CD4-positive, alpha-beta T cell treated with Interleukin-2 at 100 ng/mL for 4 hours (primary cell): ENCODE measurements around the gene KRT17.
"Not testable (repeated sequence)": the region's sequence is repeated elsewhere in the genome, so short reads cannot be mapped to it uniquely, and the experiment has no call there.

Source experiments
- DNase-seq: peaks from one replicate; pipeline ENCODE4 v3.0.0-alpha.2; 2020; ENCODE audit warnings: low spot score

The KRT17 gene

GRCh38 chr17:41619927-41620582, 4.3 kb downstream of the KRT17 start:
- DNase-seq, result not testable (repeated sequence)

DNA sequence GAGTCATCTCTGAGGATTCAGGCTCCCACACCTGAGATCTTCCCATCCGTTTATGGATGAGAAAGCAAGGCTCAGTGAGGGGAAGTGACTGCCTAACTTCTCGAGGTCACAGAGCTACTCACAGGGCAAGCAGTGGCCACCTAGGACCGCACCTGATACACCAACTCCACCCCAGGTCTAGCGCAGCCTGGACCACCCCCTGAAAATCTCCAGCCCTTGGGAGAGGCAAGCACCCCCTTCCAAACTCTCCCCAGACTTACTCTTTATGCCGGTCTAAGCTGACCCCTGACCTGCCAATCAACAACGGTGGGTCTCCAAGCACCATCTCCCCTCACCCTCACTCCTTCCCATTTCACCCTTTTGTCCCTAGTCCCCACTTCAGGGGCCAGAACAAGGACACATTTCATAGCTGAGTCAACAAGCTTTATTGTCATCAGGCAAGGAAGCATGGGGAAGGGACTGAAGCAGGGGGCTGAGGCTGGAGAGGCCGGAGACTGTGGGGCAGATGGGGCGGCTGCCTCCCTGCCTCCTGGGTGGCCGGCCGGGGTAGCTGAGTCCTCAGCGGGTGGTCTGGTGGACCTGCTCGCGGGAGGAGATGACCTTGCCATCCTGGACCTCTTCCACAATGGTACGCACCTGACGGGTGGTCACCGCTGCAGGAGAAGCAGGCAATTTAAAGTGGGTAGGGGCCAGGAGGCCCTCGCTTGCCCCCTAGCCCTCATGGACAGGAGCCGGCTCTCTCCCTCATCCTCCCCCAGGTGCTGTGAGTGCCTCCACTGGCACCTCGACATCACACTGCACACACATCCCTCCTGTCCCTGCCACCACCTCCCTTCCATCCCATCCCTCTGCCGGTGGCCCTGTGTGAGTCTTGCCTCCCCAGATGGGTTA, 5.1 kb downstream of the KRT17 start:
- no peak for DNase-seq

GRCh38 chr17:41618341-41619035, 5.9 kb downstream of the KRT17 start:
- DNase-seq, result no peak

DNA sequence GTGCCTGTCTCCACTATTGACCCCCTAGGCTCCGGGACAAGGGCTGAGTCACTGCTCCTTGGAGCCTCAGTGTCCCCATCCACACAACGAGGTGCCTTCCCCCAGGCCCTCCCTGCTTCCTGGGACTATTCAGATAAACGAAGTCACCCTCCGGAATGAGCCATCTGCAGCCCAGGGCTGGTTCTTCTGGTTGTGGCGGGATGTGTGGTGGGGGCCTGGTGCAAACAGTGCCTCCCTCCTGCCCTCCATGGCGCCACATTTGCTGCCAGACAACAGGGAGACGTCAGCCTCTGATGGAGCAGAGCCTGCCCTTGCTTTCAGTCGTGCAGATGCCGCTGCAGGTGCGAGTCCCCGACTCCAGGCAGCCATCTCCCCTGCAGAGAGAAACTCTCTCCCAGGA, 6.7 kb downstream of the KRT17 start:
- DNase-seq, result no peak

- DNase-seq, result no peak
Measured at GRCh38 chr17:41617136-41617535, 7.2 kb downstream of the KRT17 start.

- DNase-seq, result not testable (repeated sequence)
Measured at GRCh38 chr17:41616486-41616885, 7.9 kb downstream of the KRT17 start.

GRCh38 chr17:41615454-41615853, 8.9 kb downstream of the KRT17 start:
- no peak for DNase-seq

DNA sequence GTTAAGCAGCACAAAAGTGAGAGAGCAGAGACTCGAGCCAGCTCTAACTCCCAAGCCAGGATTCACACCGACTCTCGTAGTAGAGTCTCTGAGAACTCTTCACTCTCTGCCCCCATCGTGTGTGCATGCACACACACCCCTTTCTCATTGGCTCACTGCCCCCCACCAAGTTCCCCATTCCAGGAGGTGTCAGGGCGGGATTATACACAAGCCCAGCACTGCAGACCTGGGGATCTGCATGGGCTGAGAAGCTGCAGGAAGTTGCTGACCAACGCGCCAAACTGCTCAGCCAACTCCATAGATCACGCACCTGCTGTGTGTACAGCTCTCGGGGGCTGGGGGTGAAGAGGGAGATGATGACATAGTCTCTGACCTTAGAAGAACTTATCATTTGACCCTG, 9.6 kb downstream of the KRT17 start:
- not testable (repeated sequence) for DNase-seq

DNA sequence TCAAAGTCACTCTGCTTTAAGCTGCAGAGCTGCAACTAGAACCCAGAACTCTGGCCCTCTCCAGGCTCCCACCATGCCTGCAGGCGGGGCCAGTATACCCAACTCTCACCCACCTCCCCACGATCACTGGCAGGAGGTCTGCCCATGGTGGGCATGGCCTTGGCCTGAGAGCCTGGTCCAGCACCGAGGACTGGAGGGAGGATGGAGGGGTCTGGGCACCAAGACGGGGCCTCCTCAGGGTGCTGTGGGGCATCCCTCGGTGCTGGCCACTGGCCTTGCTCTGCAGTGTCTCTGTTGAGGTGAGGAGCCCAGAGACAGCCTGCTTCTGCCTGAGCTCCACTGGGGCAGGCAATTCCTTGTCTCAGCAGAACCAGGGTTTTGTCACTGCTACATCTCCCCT, 10.3 kb downstream of the KRT17 start:
- DNase-seq, result no peak

GRCh38 chr17:41613277-41614082, 10.9 kb downstream of the KRT17 start:
- no peak for DNase-seq

GRCh38 chr17:41612376-41613160, 11.8 kb downstream of the KRT17 start, which contains the start of gene KRT16:
Gene KRT16 (minus strand): TSS chr17:41612767. CDS start chr17:41612688, 79 bp downstream.
- not testable (repeated sequence) for DNase-seq

DNA sequence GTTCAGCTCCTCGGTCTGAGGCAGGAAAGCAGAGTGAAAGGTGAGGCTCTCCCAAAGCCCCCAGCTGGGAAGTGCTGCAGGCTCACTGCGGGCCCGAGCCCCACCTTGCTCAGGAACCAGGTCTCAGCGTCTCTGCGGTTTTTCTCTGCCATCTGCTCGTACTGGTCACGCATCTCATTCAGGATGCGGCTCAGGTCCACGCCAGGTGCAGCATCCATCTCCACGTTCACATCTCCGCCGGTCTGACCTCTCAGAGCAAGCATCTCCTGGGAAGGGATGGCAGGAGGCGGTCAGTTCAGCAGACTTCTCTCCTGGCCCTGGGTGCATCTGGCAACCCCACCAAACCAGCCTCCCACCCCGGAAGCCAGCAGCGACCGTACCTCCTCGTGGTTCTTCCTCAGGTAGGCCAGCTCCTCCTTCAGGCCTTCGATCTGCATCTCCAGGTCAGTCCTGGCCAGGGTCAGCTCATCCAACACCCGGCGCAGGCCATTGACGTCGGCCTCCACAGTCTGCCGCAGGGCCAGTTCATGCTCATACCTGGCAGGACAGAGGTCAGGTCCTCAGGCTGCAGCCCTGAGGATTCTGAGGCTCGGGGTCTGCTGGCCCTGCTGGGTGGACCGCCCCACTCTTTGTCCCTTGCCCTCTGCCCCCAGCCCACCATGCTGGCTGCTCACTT, 13.3 kb downstream of the KRT17 start:
- DNase-seq, result no peak

DNA sequence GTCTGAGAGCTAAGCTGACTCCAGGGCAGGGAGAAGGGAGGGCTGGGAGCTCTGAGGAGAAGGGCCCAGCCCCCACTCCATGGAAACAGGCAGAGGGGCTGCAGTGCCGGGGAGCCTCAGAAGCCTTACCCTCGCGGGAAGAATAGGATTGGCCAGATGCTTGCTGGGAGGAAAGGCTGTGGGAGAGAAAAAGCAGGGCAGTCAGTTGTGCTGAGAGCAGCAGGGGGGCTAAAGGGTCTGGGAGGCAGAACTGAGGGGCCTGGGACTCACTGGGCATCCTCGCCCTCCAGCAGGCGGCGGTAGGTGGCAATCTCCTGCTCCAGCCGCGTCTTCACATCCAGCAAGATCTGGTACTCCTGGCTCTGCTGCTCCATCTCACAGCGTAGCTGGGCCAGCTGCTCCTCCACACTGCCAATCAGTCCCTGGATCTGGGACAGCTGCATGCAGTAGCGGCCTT, 14.3 kb downstream of the KRT17 start:
- DNase-seq, result not testable (repeated sequence)

DNA sequence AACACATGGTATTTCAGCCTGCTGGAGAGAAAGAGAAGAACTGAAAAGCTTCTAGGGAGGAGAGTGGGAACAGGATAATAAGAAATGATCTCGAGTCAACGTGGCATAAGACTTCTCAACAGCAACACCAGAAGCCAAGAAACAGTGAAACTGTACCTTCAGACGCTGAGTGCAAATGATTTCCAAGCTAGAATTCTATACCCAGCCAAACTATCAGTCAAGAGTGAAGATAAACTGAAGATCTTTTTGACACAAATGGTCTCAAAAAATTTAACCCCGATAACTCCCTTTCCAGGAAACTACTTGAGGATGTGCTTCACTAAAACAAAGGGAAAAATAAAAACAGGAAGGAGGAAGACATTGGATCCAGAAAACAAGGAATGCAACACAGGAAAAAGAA, 17.4 kb downstream of the KRT17 start:
- DNase-seq, result not testable (repeated sequence)

DNA sequence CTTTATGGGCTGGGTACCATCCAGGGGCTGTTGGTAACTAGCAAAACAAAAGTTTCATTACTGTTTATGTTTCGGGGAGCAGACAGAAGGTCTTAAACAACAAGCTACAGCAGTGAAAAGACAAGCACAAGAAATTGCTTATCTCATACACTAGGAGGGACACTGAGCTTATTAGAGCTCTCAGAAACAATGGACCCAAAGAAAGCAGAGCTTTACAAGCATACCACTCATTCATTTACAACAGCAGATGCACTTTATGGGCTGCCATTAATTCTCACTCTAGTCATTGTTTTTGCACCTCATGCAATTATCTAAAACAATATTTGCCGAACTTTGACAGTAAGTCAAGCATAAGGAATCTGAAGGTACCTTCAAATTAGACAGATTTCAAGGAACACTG, 21.9 kb downstream of the KRT17 start:
- DNase-seq, result no peak

DNA sequence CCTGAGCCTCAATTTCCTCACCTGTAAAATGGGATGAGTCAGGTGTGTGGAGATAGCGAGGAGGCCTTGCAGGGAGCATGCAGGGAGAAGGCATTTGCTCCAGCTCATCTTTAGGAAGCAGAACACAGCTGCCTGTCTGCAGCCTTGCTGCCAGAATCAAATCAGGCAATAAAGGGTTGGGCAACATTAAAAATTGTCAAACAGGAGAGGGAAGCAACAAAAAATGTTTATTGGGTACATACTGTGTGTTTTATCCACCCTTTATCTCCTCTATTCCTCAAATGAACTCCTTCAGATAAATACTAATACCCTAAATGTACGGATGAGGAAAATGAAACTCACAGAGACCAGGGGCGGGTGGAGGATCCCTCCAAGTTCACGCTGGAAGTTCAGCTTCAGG, 24.1 kb downstream of the KRT17 start:
- DNase-seq, result no peak

DNA sequence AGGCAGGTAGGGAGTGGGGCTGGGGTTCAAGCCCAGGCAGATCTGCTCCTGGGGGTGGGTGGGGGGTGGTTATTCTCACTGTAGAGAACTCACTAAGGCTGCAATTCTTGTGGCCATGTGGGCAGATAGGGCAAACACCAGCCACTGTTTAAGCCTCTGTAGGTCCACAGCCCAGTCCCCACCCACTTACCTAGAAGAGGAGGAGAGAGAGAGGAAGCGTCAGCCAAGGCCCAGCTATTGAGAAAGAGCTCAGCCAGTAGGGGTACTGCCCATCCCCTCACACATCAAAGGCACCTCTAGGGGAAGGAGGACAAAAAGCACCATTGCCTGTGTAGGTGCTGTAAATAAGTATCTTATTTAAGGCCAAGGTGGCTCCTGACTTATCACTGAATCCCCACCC, 24.7 kb downstream of the KRT17 start:
- no peak for DNase-seq

GRCh38 chr17:41595585-41595984, 28.8 kb downstream of the KRT17 start:
- no peak for DNase-seq

GRCh38 chr17:41594363-41594915, 29.9 kb downstream of the KRT17 start:
- DNase-seq, result no peak
